ENCODE data around the gene DFFB. TPM values are rescaled to one million over a fixed set of nuclear protein-coding genes. Genes with fewer than 3 reads are reported as not detected.

Gene DFFB
- total RNA-seq, 1 donor from 2014 or later = 15.8 TPM

GRCh38 chr1:3924186-3924824 is 67.0 kb downstream of the DFFB start:
- DNase-seq (ENCODE audit: low spot score) = no peak
- no peaks in the 10 kb centered on the region for H3K36me3 Mint-ChIP-seq (ENCODE audit: low read depth)

GRCh38 chr1:3924825-3925220 is 67.5 kb downstream of the DFFB start:
- intact Hi-C loops (cut with micrococcal nuclease) = no loop called here
- no peak for DNase-seq (ENCODE audit: low spot score)
- peaks cover 2% of the 10 kb centered on the region for H3K27me3 Mint-ChIP-seq (ENCODE audit: insufficient read depth)
- no peak overlapping the region for H3K4me3 Mint-ChIP-seq
- H3K36me3 Mint-ChIP-seq (ENCODE audit: low read depth) = no peaks in the 10 kb centered on the region
- no peaks in the 10 kb centered on the region for H3K4me1 Mint-ChIP-seq (ENCODE audit: low read depth)
- H3K9me3 Mint-ChIP-seq = no peaks in the 10 kb centered on the region
- no peak overlapping the region for H3K27ac Mint-ChIP-seq

More at GRCh38 chr1:3924186-3924824, 67.0 kb downstream of the DFFB start:
- Mint-ChIP-seq H3K4me3 (no peak overlapping the region), H3K9me3 (no peaks in the 10 kb centered on the region), H3K27ac (no peak overlapping the region), H3K27me3 (ENCODE audit: insufficient read depth) (peaks cover 2% of the 10 kb centered on the region), H3K4me1 (ENCODE audit: low read depth) (no peaks in the 10 kb centered on the region)
- intact Hi-C loops (cut with micrococcal nuclease) = no loop called here

- DNase-seq (ENCODE audit: low spot score) = no peak
- H3K27ac Mint-ChIP-seq = no peak overlapping the region
- intact Hi-C loops (cut with micrococcal nuclease) = no loop called here
- peaks cover 2% of the 10 kb centered on the region for H3K27me3 Mint-ChIP-seq (ENCODE audit: insufficient read depth)
- peaks cover 4% of the 10 kb centered on the region for H3K9me3 Mint-ChIP-seq
- H3K4me3 Mint-ChIP-seq = no peak overlapping the region
- no peaks in the 10 kb centered on the region for H3K36me3 Mint-ChIP-seq (ENCODE audit: low read depth)
- H3K4me1 Mint-ChIP-seq (ENCODE audit: low read depth) = no peaks in the 10 kb centered on the region
These were observed 68.0 kb downstream of the DFFB start for GRCh38 chr1:3925256-3925655.

GRCh38 chr1:3925762-3926161 is 68.5 kb downstream of the DFFB start:
- Mint-ChIP-seq H3K9me3 (peaks cover 7% of the 10 kb centered on the region), H3K4me1 (ENCODE audit: low read depth) (no peaks in the 10 kb centered on the region), H3K36me3 (ENCODE audit: low read depth) (no peaks in the 10 kb centered on the region), H3K27me3 (ENCODE audit: insufficient read depth) (no peaks in the 10 kb centered on the region), H3K4me3 (no peak overlapping the region), H3K27ac (no peak overlapping the region)
- intact Hi-C loops (cut with micrococcal nuclease) = no loop called here
- no peak for DNase-seq (ENCODE audit: low spot score)

GRCh38 chr1:3926956-3927355 is 69.7 kb downstream of the DFFB start:
- Mint-ChIP-seq H3K9me3 (peaks cover 7% of the 10 kb centered on the region), H3K27ac (no peak overlapping the region), H3K4me3 (no peak overlapping the region), H3K27me3 (ENCODE audit: insufficient read depth) (no peaks in the 10 kb centered on the region), H3K4me1 (ENCODE audit: low read depth) (no peaks in the 10 kb centered on the region), H3K36me3 (ENCODE audit: low read depth) (no peaks in the 10 kb centered on the region)
- intact Hi-C loops (cut with micrococcal nuclease) = no loop called here
- no peak for DNase-seq (ENCODE audit: low spot score)

GRCh38 chr1:3928586-3928985 is 71.3 kb downstream of the DFFB start:
- no peaks in the 10 kb centered on the region for H3K4me1 Mint-ChIP-seq (ENCODE audit: low read depth)
- H3K27ac Mint-ChIP-seq = no peak overlapping the region
- no peaks in the 10 kb centered on the region for H3K27me3 Mint-ChIP-seq (ENCODE audit: insufficient read depth)
- intact Hi-C loops (cut with micrococcal nuclease) = no loop called here
- H3K9me3 Mint-ChIP-seq = peaks cover 7% of the 10 kb centered on the region
- no peak overlapping the region for H3K4me3 Mint-ChIP-seq
- no peak for DNase-seq (ENCODE audit: low spot score)
- H3K36me3 Mint-ChIP-seq (ENCODE audit: low read depth) = no peaks in the 10 kb centered on the region

- no peaks in the 10 kb centered on the region for H3K36me3 Mint-ChIP-seq (ENCODE audit: low read depth)
- H3K27me3 Mint-ChIP-seq (ENCODE audit: insufficient read depth) = no peaks in the 10 kb centered on the region
- no peak overlapping the region for H3K4me3 Mint-ChIP-seq
- intact Hi-C loops (cut with micrococcal nuclease) = no loop called here
- H3K4me1 Mint-ChIP-seq (ENCODE audit: low read depth) = no peaks in the 10 kb centered on the region
- H3K9me3 Mint-ChIP-seq = peaks cover 7% of the 10 kb centered on the region
- no peak overlapping the region for H3K27ac Mint-ChIP-seq
- DNase-seq (ENCODE audit: low spot score) = no peak
These were observed 71.8 kb downstream of the DFFB start for GRCh38 chr1:3929126-3929525.

GRCh38 chr1:3930301-3931006 is 73.2 kb downstream of the DFFB start:
- Mint-ChIP-seq H3K4me1 (ENCODE audit: low read depth) (no peaks in the 10 kb centered on the region), H3K9me3 (peaks cover 7% of the 10 kb centered on the region), H3K27me3 (ENCODE audit: insufficient read depth) (peaks cover 2% of the 10 kb centered on the region), H3K4me3 (no peak overlapping the region), H3K36me3 (ENCODE audit: low read depth) (no peaks in the 10 kb centered on the region), H3K27ac (peak overlapping the region; percentile 5)
- intact Hi-C loops (cut with micrococcal nuclease) = no loop called here
- DNase-seq (ENCODE audit: low spot score) = no peak

- Mint-ChIP-seq H3K27me3 (ENCODE audit: insufficient read depth) (peaks cover 2% of the 10 kb centered on the region), H3K4me3 (no peak overlapping the region), H3K4me1 (ENCODE audit: low read depth) (no peaks in the 10 kb centered on the region), H3K36me3 (ENCODE audit: low read depth) (no peaks in the 10 kb centered on the region), H3K27ac (no peak overlapping the region), H3K9me3 (peaks cover 7% of the 10 kb centered on the region)
- intact Hi-C loops (cut with micrococcal nuclease) = no loop called here
- DNase-seq (ENCODE audit: low spot score) = no peak
These were observed 74.0 kb downstream of the DFFB start for GRCh38 chr1:3931007-3931912.

GRCh38 chr1:3932156-3932919 is 75.1 kb downstream of the DFFB start:
- Mint-ChIP-seq H3K4me3 (no peak overlapping the region), H3K27me3 (ENCODE audit: insufficient read depth) (peaks cover 3% of the 10 kb centered on the region), H3K36me3 (ENCODE audit: low read depth) (no peaks in the 10 kb centered on the region), H3K9me3 (peaks cover 12% of the 10 kb centered on the region), H3K27ac (no peak overlapping the region), H3K4me1 (ENCODE audit: low read depth) (no peaks in the 10 kb centered on the region)
- intact Hi-C loops (cut with micrococcal nuclease) = no loop called here
- DNase-seq (ENCODE audit: low spot score) = no peak
